Measurements from ENCODE around the gene BMP6.

DNA sequence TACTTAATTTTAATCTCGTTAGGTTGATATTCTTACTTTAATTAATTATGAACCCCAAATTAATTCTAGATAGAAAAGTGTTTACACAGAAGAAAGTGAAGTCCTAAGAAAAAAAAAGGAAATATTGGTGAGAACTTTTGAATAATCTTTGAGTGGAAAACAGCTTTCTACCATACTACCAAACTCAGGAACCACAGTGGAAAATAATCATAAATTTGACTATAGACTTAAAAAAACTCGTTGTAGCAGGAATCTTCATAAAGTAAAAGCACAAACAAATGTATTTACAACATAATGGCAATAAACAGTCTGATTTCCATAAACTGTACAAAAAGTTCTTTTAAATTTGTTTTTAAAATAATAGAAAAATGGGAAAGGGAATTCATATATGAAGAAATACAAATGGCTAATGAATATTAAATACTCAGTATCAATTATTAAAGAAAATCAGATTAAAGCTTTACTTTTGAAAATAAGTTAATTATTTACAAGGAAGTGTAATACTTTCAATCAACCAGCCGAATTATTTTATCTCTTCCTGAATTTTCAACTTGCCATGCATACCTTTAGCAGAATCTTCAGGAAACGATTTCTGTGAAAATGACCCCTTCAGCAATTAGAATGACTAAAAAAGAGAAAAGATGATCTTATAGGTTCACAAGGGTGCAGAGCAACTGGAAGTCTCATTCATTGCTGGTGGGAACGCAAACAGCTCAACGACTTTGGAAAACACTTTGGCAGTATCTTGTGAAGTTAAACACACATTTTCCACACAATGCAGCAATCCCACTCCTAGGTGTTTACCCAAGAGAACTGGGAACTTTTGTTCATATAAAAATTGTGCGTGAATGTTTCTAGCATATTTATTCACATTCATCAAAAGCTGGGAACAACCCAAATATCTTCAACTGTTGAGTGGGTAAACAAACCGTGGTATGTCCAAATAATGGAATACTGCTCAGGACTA lies 38.5 kb upstream of the BMP6 start:
- TF ChIP-seq, protein P1, sequence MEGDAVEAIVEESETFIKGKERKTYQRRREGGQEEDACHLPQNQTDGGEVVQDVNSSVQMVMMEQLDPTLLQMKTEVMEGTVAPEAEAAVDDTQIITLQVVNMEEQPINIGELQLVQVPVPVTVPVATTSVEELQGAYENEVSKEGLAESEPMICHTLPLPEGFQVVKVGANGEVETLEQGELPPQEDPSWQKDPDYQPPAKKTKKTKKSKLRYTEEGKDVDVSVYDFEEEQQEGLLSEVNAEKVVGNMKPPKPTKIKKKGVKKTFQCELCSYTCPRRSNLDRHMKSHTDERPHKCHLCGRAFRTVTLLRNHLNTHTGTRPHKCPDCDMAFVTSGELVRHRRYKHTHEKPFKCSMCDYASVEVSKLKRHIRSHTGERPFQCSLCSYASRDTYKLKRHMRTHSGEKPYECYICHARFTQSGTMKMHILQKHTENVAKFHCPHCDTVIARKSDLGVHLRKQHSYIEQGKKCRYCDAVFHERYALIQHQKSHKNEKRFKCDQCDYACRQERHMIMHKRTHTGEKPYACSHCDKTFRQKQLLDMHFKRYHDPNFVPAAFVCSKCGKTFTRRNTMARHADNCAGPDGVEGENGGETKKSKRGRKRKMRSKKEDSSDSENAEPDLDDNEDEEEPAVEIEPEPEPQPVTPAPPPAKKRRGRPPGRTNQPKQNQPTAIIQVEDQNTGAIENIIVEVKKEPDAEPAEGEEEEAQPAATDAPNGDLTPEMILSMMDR (conservative IDR thresholded peaks at IDR 0.05): no peak
- TF ChIP-seq ZFX (IDR thresholded peaks at IDR 0.05): no peak

Measured in C4-2B (cell line).